IPS-NIHi11 (cell line): ENCODE data around the gene TOX2.
A peak's percentile ranks its signal among the peaks of the same experiment; 100 is the strongest.

Experiments used
- DNase-seq: peaks from one replicate; pipeline ENCODE4 v3.0.0; 2012; ENCODE audit warnings: mixed read lengths, low spot score

TOX2 gene

DNA sequence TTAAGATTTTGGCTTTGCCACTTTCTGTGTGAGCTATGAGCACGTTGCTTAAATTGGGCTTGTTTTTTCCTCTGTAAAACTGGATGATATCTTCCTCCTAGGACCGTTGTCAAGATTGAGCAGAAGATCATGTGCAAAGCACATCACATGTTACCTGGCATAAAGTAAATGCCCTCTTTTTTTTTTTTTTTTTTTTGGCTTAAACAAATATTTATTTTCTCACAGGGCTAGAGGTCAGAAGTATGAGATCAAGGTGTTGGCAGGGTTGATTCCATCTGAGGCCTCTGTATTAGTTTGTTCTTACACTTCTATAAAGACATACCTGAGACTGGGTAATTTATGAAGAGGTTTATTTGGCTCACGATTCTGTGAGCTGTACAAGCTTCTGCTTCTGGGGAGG lies 42.7 kb downstream of the TOX2 start:
- DNase-seq, result no peak

DNA sequence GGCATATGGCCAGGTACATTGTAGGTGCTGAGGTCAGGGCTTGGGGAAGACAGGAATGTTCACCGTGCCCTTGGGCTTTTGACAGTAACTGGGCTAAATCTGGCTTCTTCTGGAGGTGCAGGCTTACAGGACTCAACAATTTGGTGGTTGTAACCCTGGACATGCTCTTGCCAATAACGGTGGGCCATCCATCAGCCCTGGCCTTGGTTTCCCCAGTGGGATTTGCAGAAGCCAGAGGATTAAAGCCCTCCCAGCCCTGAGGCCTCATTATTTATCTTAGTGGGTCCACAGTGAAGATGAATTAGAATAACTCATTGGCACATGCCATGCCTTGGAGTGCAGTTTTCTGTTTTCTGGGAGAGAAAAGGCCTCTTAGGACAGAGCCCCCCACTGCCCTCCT lies 44.0 kb downstream of the TOX2 start:
- DNase-seq, result no peak

GRCh38 chr20:43959079-43959919 lies 44.6 kb downstream of the TOX2 start:
- no peak for DNase-seq

DNA sequence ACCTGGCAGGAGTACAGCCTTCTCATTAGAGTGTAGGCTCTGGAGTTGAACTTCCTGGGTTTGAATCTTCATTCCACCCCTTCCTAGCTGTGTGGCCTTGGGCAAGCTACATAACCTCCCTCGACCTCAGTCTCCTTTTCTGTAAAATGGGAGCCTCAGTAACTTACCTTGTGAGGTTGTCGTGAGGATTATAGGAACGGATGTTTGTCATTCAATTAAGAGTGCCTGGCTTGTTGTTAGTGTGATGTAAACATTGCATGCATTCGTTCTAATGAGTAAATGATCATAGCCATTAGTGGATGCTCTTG lies 45.2 kb downstream of the TOX2 start:
- DNase-seq, result no peak

- no peak for DNase-seq
These were observed 45.6 kb downstream of the TOX2 start for GRCh38 chr20:43960231-43960630.

DNA sequence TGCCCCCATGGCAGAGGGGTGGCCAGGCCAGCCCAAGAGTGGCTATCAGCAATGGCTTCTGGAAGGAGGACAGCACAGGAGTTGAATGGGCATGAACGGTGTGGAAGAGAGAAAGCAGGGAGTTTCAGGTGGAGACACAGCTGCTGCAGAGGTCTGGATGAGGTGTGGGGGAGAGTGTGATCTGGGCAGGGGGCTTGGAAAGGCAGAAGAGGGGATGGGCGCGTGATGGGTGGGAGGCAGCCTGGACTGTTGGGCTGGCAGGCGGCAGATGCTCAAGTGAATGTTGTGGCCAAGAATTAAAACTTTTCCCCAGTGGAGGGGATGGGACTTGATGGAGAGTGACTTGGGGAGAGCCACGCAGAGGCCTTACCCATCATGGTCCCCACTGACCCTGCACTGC lies 46.5 kb downstream of the TOX2 start:
- DNase-seq, result no peak

DNA sequence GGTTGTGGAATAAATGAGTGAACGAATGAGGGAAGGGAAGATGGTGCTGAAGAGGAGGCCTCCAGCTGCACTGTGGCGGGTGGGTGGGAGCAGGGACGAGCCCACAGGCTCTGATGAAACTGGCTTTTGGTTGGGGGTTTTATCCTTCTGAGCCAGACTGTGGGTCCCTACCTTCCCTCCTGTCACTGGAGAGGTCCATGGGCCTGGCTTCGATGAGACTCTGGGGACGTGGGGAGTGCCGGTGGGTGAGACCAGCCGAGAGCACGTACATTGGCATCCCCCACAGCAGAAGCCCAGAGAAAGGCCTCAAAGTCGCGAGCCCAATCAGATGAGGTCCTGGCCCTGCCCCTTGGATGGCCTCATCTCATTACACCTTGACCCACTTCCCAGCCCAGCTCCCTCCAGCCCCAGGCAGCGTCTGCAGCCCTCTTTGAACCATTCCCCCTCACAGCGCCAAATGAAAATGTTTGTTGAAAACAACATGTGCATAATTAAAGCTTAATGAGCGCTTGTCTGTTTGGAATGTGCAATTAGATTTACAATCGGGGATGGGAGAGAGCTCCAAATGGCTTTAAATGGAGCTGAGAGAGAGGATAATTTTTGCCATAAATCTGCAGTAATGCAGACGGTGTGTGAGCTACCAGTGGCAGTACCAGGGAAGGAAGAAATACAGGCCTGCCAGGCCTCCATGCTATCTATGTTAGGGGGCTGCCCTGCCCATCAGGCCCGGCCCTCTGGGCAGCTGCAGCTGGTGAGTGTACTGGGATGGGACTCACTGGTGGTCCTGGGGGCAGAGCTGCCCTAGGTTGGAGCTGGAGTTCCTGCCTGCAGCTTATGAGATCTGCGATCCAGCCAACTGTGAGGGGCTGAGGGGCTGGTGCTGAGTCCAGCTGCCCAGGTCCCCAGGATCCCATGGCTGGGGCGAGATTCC lies 47.2 kb downstream of the TOX2 start:
- peak; percentile 35 for DNase-seq

GRCh38 chr20:43962530-43962929 lies 47.9 kb downstream of the TOX2 start:
- DNase-seq, result no peak

- no peak for DNase-seq
These were observed 48.6 kb downstream of the TOX2 start for GRCh38 chr20:43963233-43963632.

GRCh38 chr20:43963872-43964791 lies 49.5 kb downstream of the TOX2 start:
- no peak for DNase-seq

- no peak for DNase-seq
These were observed 53.8 kb downstream of the TOX2 start for GRCh38 chr20:43968341-43969000.

GRCh38 chr20:43969028-43969447 lies 54.4 kb downstream of the TOX2 start:
- no peak for DNase-seq

GRCh38 chr20:43969501-43970182 lies 55.0 kb downstream of the TOX2 start:
- DNase-seq, result no peak

DNA sequence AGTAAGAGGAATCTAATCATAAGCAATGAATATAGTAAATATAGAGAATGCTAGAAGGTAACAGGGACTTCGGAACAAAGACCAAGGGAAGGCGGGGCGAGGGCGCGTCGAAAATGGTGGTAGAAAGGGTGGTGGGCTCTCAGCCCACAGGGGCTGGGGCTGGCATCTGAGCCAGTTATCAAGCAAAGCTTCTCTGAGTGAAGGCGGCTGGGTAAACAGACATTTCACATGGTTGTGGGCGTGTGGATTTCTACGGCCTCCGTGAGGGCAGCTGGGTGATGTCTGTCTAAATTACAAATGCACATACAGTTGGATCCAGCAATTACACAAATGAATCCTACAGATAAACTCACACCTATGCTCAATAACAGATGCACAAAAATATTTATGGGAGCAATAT lies 56.6 kb downstream of the TOX2 start:
- no peak for DNase-seq

DNA sequence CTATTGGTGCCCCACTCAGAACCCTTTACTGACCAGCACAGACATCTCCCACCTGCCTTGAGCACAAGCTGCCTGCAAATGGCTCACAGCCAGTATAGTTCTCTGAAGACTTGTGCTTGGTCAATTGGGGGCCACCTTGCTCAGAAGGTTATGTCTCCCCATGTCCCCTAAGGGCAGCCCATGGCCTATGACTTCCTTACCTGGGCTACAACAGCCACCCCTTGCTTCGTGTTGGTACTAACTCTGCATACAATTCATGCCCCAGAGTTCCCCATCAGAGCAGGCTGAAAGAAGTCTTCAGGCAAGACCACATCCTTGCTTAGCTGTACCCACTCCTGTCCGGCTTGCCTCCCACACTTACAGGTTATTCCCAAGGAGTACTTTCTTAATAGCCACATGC lies 57.4 kb downstream of the TOX2 start:
- DNase-seq, result no peak

GRCh38 chr20:43972692-43973091 lies 58.0 kb downstream of the TOX2 start:
- DNase-seq, result no peak

DNA sequence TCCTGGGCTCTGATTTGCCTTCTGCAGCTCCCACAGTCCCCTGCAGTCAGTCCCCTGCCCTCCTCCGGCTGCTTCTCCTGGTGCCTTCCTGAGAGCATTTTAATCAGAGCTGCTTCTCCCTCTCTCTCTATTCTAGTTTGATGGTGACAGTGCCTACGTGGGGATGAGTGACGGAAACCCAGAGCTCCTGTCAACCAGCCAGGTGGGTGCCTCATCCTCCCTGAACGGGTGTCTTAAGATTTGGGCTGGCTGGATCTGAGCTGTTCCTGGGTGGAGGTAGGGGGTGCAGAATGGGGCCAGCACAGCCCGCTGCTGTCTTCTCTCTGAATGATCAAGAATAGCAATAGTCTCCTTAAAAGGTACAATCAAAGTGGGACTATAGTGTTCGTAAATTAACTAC lies 58.6 kb downstream of the TOX2 start:
- DNase-seq, result no peak

DNA sequence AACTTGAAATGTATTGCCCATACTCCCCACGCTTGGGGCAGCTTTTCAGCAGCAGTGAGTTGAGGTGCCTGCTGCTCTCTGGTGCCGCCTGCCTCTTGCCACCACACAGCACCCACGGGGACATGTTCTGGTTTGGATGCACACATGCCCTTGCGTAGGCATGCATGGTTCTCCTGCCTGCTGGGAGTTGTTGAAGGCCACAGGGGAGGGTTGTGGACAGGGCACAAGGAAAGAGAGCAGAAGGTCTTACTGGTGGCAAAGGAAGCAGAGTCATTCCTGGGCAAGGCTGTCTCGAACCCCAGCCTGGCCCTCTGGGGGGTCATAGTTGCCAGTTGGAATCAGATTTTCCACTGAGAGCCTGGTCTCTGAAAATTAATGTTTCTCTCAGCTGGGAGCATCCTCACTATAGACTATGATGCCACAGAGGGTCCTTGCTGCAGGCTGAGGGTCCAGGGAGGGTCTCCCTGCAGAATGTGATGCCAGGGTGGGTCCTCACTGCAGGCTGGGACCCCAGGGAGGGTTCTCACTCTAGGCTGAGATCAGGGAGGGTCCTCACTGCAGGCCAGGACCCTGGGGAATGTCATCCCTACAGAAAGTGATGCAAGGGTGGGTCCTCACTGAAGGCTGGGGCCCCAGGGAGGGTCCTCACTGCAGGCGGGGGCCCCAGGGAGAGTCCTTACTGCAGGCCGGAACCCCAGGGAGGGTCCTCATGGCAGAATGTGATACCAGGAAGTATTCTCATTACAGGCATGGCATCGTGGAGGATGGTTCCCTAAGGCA lies 59.2 kb downstream of the TOX2 start:
- DNase-seq, result no peak

GRCh38 chr20:43974695-43975094 lies 60.0 kb downstream of the TOX2 start:
- no peak for DNase-seq

DNA sequence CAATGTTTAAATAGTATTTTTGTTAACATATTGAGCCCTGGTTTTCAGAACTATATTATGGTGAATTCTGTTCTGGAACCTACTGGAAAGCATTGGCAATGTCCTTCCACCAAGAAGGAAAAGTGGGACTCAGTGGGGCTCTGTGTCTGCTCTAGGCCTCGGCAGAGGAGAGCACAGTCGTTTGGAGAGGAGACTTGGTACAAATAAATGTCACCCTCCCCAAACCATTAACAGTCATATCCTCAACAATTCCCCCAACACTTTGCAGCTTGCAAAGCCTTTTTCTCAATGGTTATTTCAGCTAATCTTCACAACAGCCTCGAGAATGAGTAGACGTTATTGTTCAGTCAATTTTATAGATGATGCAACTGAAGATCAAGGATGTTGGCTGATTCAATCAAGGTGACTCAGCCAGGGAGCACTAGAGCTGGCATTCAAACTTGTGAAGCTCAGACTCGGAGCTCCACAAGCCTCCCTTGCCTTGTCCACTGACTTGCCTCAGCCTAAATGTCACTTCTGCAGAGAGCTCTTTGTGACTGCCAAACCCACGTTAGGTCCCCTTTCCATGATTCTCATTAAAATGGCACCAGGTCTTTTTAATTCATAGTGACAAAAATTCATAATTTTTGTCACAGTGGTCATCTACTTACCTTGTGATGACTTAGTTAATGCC lies 60.6 kb downstream of the TOX2 start:
- DNase-seq, result no peak
